GM23338 (cell line): ENCODE results near the gene TAF1L.
A peak's percentile ranks its signal among the peaks of the same experiment; 100 is the strongest.

Experiments
- CREB1 ChIP-seq: fragments of 250-450 bp; sonication (Bioruptor Pico); IDR thresholded peaks from 2 replicates; pipeline ENCODE4 v1.5.0; 2020; ENCODE audit warnings: low read depth, mild to moderate bottlenecking, moderate library complexity
- CTCF ChIP-seq, 2 experiments: fragments of 200-600 bp in 1 of 2; sonication (generic) in 1 of 2; conservative IDR thresholded peaks; 2 replicates each; pipeline versions ENCODE4 v1.5.1 to v1.6.1; 2016 to 2017; ENCODE audit warnings: antibody characterized with exemption in 2 of 2, low read depth in 2 of 2, mild to moderate bottlenecking in 2 of 2, moderate library complexity in 1 of 2
- EZH2 ChIP-seq: fragments of 200-600 bp; sonication (generic); IDR thresholded peaks from one replicate; pipeline ENCODE4 v1.8.0; 2017; ENCODE audit warnings: antibody characterized with exemption, mild to moderate bottlenecking, low read depth; ENCODE audit not compliant: unreplicated experiment
- EZH2phosphoT487 ChIP-seq: fragments of 200-600 bp; sonication (generic); IDR thresholded peaks from one replicate; pipeline ENCODE4 v1.8.1; 2018; ENCODE audit warnings: antibody characterized with exemption; ENCODE audit not compliant: unreplicated experiment
- JUNB ChIP-seq: IDR thresholded peaks from one replicate; pipeline ENCODE4 v1.6.1; 2016; ENCODE audit warnings: antibody characterized with exemption; ENCODE audit not compliant: unreplicated experiment
- POLR2AphosphoS5 ChIP-seq: IDR thresholded peaks from 2 replicates; pipeline ENCODE4 v1.6.1; 2016; ENCODE audit warnings: antibody characterized with exemption, low read depth
- REST ChIP-seq: IDR thresholded peaks from one replicate; pipeline ENCODE4 v1.6.1; 2018; ENCODE audit warnings: antibody characterized with exemption; ENCODE audit not compliant: unreplicated experiment
- ZNF462 ChIP-seq: fragments of 250-450 bp; sonication (Bioruptor Pico); IDR thresholded peaks from 2 replicates; pipeline ENCODE4 v1.5.0; 2020; ENCODE audit warnings: mild to moderate bottlenecking, moderate library complexity

GRCh38 chr9:32589083-32589723 is 46.3 kb downstream of the TAF1L start:
- TF ChIP-seq CTCF (conservative IDR thresholded peaks at IDR 0.05; ENCODE audit: low read depth in 2 of 2) (peak; percentile 56 to 73), EZH2 (no peak), POLR2AphosphoS5 (no peak), EZH2phosphoT487 (no peak), JUNB (no peak), CREB1 (CRISPR knock-in tag) (no peak), REST (no peak), ZNF462 (CRISPR knock-in tag) (no peak)
